Stimulated activated CD8-positive, alpha-beta memory T cell treated with anti-CD3 and anti-CD28 coated beads, Interleukin-12 subunit alpha, Interleukin-12 subunit beta, amount 100 ng/mL, for 1 hour (primary cell): ENCODE data around the gene KCNF1.

Experiments used
- DNase-seq: peaks from one replicate; pipeline ENCODE4 v3.0.0-alpha.2; 2020; ENCODE audit warnings: low read depth

Gene KCNF1

GRCh38 chr2:10920764-10921388 lies 9.1 kb downstream of the KCNF1 start:
- no peak for DNase-seq

GRCh38 chr2:10921525-10921924 lies 9.8 kb downstream of the KCNF1 start:
- no peak for DNase-seq

GRCh38 chr2:10922307-10923007 lies 10.7 kb downstream of the KCNF1 start:
- DNase-seq: no peak

GRCh38 chr2:10923008-10923375 lies 11.3 kb downstream of the KCNF1 start:
- no peak for DNase-seq

- no peak for DNase-seq
Observed at GRCh38 chr2:10923965-10924364, 12.2 kb downstream of the KCNF1 start.

GRCh38 chr2:10924441-10924840 lies 12.7 kb downstream of the KCNF1 start:
- DNase-seq: no peak

GRCh38 chr2:10924859-10925258 lies 13.1 kb downstream of the KCNF1 start:
- DNase-seq: no peak

GRCh38 chr2:10926191-10926820 lies 14.6 kb downstream of the KCNF1 start:
- no peak for DNase-seq

- DNase-seq: no peak
Observed at GRCh38 chr2:10930721-10931516, 19.2 kb downstream of the KCNF1 start.

- no peak for DNase-seq
Observed at GRCh38 chr2:10931710-10932255, 20.0 kb downstream of the KCNF1 start.

- DNase-seq: no peak
Observed at GRCh38 chr2:10932345-10933151, 20.8 kb downstream of the KCNF1 start.

- no peak for DNase-seq
Observed at GRCh38 chr2:10933700-10934225, 22.0 kb downstream of the KCNF1 start.

GRCh38 chr2:10934308-10934978 lies 22.7 kb downstream of the KCNF1 start:
- DNase-seq: no peak

GRCh38 chr2:10934979-10935350 lies 23.2 kb downstream of the KCNF1 start:
- DNase-seq: no peak

GRCh38 chr2:10935366-10935918 lies 23.7 kb downstream of the KCNF1 start:
- DNase-seq: no peak

GRCh38 chr2:10935953-10936942 lies 24.5 kb downstream of the KCNF1 start:
- DNase-seq: no peak

GRCh38 chr2:10939058-10939457 lies 27.3 kb downstream of the KCNF1 start:
- no peak for DNase-seq

GRCh38 chr2:10940596-10940995 lies 28.9 kb downstream of the KCNF1 start:
- no peak for DNase-seq

- DNase-seq: no peak
Observed at GRCh38 chr2:10941383-10941782, 29.6 kb downstream of the KCNF1 start.
